Activated T-cell treated with anti-CD3 and anti-CD28 coated beads, Interleukin-2, amount 50 U/mL, for 48 hours (primary cell): ENCODE data around the gene SLC25A42.
"Not testable (repeated sequence)": the region's sequence is repeated elsewhere in the genome, so short reads cannot be mapped to it uniquely, and the experiment has no call there.

Experiments
- DNase-seq, 2 experiments: peaks; one replicate each; pipeline ENCODE4 v3.0.0-alpha.2; 2020

SLC25A42 gene

GRCh38 chr19:19071897-19072296 is 8.1 kb downstream of the SLC25A42 start:
- no peak for DNase-seq

GRCh38 chr19:19074196-19074882 is 10.5 kb downstream of the SLC25A42 start:
- DNase-seq = no peak

- no peak for DNase-seq
Measured at GRCh38 chr19:19075126-19075525, 11.3 kb downstream of the SLC25A42 start.

- DNase-seq = no peak
Measured at GRCh38 chr19:19076476-19076875, 12.7 kb downstream of the SLC25A42 start.

GRCh38 chr19:19077103-19077502 is 13.3 kb downstream of the SLC25A42 start:
- no peak for DNase-seq

- DNase-seq = no peak
Measured at GRCh38 chr19:19078801-19079200, 15.0 kb downstream of the SLC25A42 start.

- DNase-seq = no peak
Measured at GRCh38 chr19:19079571-19079970, 15.8 kb downstream of the SLC25A42 start.

GRCh38 chr19:19081642-19082151 is 17.9 kb downstream of the SLC25A42 start:
- no peak for DNase-seq

GRCh38 chr19:19083413-19084178 is 19.8 kb downstream of the SLC25A42 start:
- DNase-seq = no peak

- DNase-seq = no peak
Measured at GRCh38 chr19:19087676-19088075, 23.9 kb downstream of the SLC25A42 start.

GRCh38 chr19:19094513-19094912 is 30.7 kb downstream of the SLC25A42 start:
- no peak for DNase-seq

GRCh38 chr19:19095691-19096090 is 31.9 kb downstream of the SLC25A42 start:
- no peak for DNase-seq

GRCh38 chr19:19096641-19097627 is 33.1 kb downstream of the SLC25A42 start:
- DNase-seq = no peak

- no peak for DNase-seq
Measured at GRCh38 chr19:19098084-19098702, 34.4 kb downstream of the SLC25A42 start.

GRCh38 chr19:19098703-19099632 is 35.2 kb downstream of the SLC25A42 start:
- DNase-seq = no peak

- no peak for DNase-seq
Measured at GRCh38 chr19:19101540-19101939, 37.7 kb downstream of the SLC25A42 start.

GRCh38 chr19:19102566-19102965 is 38.8 kb downstream of the SLC25A42 start:
- DNase-seq = not testable (repeated sequence)

- no peak for DNase-seq
Measured at GRCh38 chr19:19103167-19103566, 39.4 kb downstream of the SLC25A42 start.

GRCh38 chr19:19105365-19106055 is 41.7 kb downstream of the SLC25A42 start:
- DNase-seq = no peak

- DNase-seq = no peak
Measured at GRCh38 chr19:19106056-19106551, 42.3 kb downstream of the SLC25A42 start.
